HepG2 (cell line): ENCODE measurements around the gene ZNF714. TPM values are rescaled to one million over a fixed set of nuclear protein-coding genes. Genes with fewer than 3 reads are reported as not detected.

Experiments
- ATAC-seq: fragments of 200-7000 bp; cut with Tn5 transposase; 3 replicates; pipeline ENCODE4 v1.9.1; 2020; ENCODE audit warnings: mild to moderate bottlenecking, moderate library complexity
- BruUV-seq: library from RNA; stranded (reverse); fragments of 400-500 nt; replicated peaks from 2 replicates; lab custom pipeline; 2021; lab: Mats Ljungman, UMichigan
- CTCF ChIA-PET: fragments of 300-600 bp; formaldehyde crosslinking; extraction: SDS; loops from one replicate; lab custom pipeline; 2021; ENCODE audit warnings: low total read pairs, inconsistent platforms, low intra/inter-chr PET ratio; lab: Yijun Ruan, JAX
- POLR2A ChIA-PET: fragments of 350-600 bp; sonication (Branson Sonifier 250); formaldehyde crosslinking; loops from one replicate; lab custom pipeline; 2020; ENCODE audit warnings: antibody characterized with exemption, inconsistent platforms; lab: Yijun Ruan, JAX
- DNase-seq: peaks from one replicate; pipeline ENCODE4 v3.0.0-alpha.2; 2015; ENCODE audit warnings: low spot score
- FAIRE-seq: peaks from 3 replicates; lab custom pipeline; 2011; peaks lifted over from hg19 to GRCh38; lab: Jason Lieb, UNC
- H2AFZ ChIP-seq: one replicate; pipeline ENCODE4 v1.6.1; 2011; ENCODE audit warnings: low read length, inconsistent platforms
- H3K27ac ChIP-seq: fragments of 300-600 bp; 3 replicates; pipeline ENCODE4 v1.8.0; 2011; ENCODE audit warnings: mixed run types, mild to moderate bottlenecking, mixed read lengths, low read length, inconsistent platforms; ENCODE audit not compliant: insufficient read depth; ENCODE audit errors: extremely low read length
- H3K27me3 ChIP-seq, 2 experiments: fragments of 200-600 bp in 1 of 2; 2 replicates in 1 of 2; 3 replicates in 1 of 2; pipeline versions ENCODE4 v1.6.0 to v1.8.0; 2011; ENCODE audit warnings: low read length in 2 of 2, mild to moderate bottlenecking in 2 of 2, moderate library complexity in 2 of 2, inconsistent platforms in 1 of 2; ENCODE audit not compliant: insufficient read depth in 2 of 2, control insufficient read depth in 1 of 2
- H3K36me3 ChIP-seq, 2 experiments: fragments of 200-600 bp in 1 of 2; replicated peaks in 1 of 2; 2 replicates in 1 of 2; 3 replicates in 1 of 2; pipeline versions ENCODE4 v1.5.1 to v1.8.0; 2011; ENCODE audit warnings: low read length in 2 of 2, inconsistent platforms in 1 of 2; ENCODE audit not compliant: insufficient read depth in 2 of 2, control insufficient read depth in 1 of 2
- H3K4me1 ChIP-seq: 2 replicates; pipeline ENCODE4 v1.5.1; 2012; ENCODE audit warnings: low read length, inconsistent platforms; ENCODE audit not compliant: insufficient read depth
- H3K4me2 ChIP-seq: 2 replicates; pipeline ENCODE4 v1.6.0; 2011; ENCODE audit warnings: low read depth, low read length, inconsistent platforms
- H3K4me3 ChIP-seq, 3 experiments: fragments of 200-600 bp in 1 of 3; sonication (generic), shearing (Covaris generic) in 1 of 3; replicated peaks in 1 of 3; 2 replicates each; pipeline ENCODE4 v1.5.1; 2011 to 2016; ENCODE audit warnings: low read length in 3 of 3, inconsistent platforms in 2 of 3, low read depth in 2 of 3, mild to moderate bottlenecking in 2 of 3, control low read depth in 1 of 3, mixed read lengths in 1 of 3; ENCODE audit not compliant: insufficient read depth in 1 of 3
- H3K79me2 ChIP-seq: one replicate; pipeline ENCODE4 v1.6.1; 2011; ENCODE audit warnings: low read length, inconsistent platforms; ENCODE audit not compliant: insufficient read depth
- H3K9ac ChIP-seq: 2 replicates; pipeline ENCODE4 v1.6.0; 2011; ENCODE audit warnings: mild to moderate bottlenecking, low read depth, low read length, inconsistent platforms; ENCODE audit not compliant: insufficient read depth
- H3K9me3 ChIP-seq: 2 replicates; pipeline ENCODE4 v1.5.1; 2012; ENCODE audit warnings: mild to moderate bottlenecking, low read length
- H4K20me1 ChIP-seq: 2 replicates; pipeline ENCODE4 v1.6.0; 2011; ENCODE audit warnings: inconsistent platforms, mild to moderate bottlenecking, low read length, moderate library complexity; ENCODE audit not compliant: insufficient read depth
- FOXM1 ChIP-seq: sonication (generic); formaldehyde crosslinking; IDR thresholded peaks from 2 replicates; pipeline ENCODE4 v1.5.0; 2020; ENCODE audit warnings: missing genetic modification reagents
- FOXO1 ChIP-seq: sonication (generic); formaldehyde crosslinking; IDR thresholded peaks from 2 replicates; pipeline ENCODE4 v1.4.0; 2020; ENCODE audit warnings: missing genetic modification reagents
- HOXA7 ChIP-seq: sonication (generic); formaldehyde crosslinking; IDR thresholded peaks from 2 replicates; pipeline ENCODE4 v1.8.1; 2022; ENCODE audit warnings: mild to moderate bottlenecking, missing genetic modification reagents, moderate library complexity
- JUND ChIP-seq: sonication (generic); formaldehyde crosslinking; IDR thresholded peaks from 2 replicates; pipeline ENCODE4 v1.8.0; 2022; ENCODE audit warnings: mild to moderate bottlenecking, missing genetic modification reagents
- SOX13 ChIP-seq, 3 experiments: fragments of 450-650 bp in 1 of 3; sonication (generic) in 1 of 3; formaldehyde crosslinking in 1 of 3; IDR thresholded peaks in 2 of 3; conservative IDR thresholded peaks in 1 of 3; 2 replicates each; pipeline versions ENCODE4 v1.5.0 to v1.6.1; 2016 to 2020; ENCODE audit warnings: antibody characterized with exemption in 1 of 3, mild to moderate bottlenecking in 1 of 3, missing compliant biosample characterization in 1 of 3, missing genetic modification reagents in 1 of 3, moderate library complexity in 1 of 3
- SPEN ChIP-seq: sonication (generic); formaldehyde crosslinking; IDR thresholded peaks from 2 replicates; pipeline ENCODE4 v1.5.1; 2020; ENCODE audit warnings: low read depth, mild to moderate bottlenecking, missing genetic modification reagents
- ZBTB10 ChIP-seq: sonication (generic); formaldehyde crosslinking; IDR thresholded peaks from 2 replicates; pipeline ENCODE4 v1.4.0; 2020; ENCODE audit warnings: missing genetic modification reagents, borderline replicate concordance
- ZNF3 ChIP-seq: IDR thresholded peaks from 2 replicates; pipeline ENCODE4 v1.7.0; 2017; ENCODE audit warnings: inconsistent platforms
- ZNF451 ChIP-seq: sonication (generic); formaldehyde crosslinking; IDR thresholded peaks from 2 replicates; pipeline ENCODE4 v1.5.0; 2020; ENCODE audit warnings: mild to moderate bottlenecking, missing genetic modification reagents
- ZNF543 ChIP-seq: sonication (generic); formaldehyde crosslinking; IDR thresholded peaks from 2 replicates; pipeline ENCODE4 v1.4.0; 2020; ENCODE audit warnings: mild to moderate bottlenecking, missing genetic modification reagents
- ZNF558 ChIP-seq: sonication (generic); formaldehyde crosslinking; IDR thresholded peaks from 2 replicates; pipeline ENCODE4 v1.9.0; 2022; ENCODE audit warnings: mild to moderate bottlenecking, missing genetic modification reagents, borderline replicate concordance
- ZNF850 ChIP-seq: sonication (generic); formaldehyde crosslinking; conservative IDR thresholded peaks from 2 replicates; pipeline ENCODE4 v1.9.0; 2021; ENCODE audit warnings: mild to moderate bottlenecking, missing genetic modification reagents
- in situ Hi-C: cut with HindIII; loops from 2 replicates; pipeline ENCODE4 v1.10.0; 2017; ENCODE audit warnings: low pct_unique_long_range_greater_than_20kb; ENCODE audit not compliant: extremely low pct_ligation_motif_present
- intact Hi-C: fragments of 100-400 bp; cut with micrococcal nuclease; formaldehyde crosslinking; loops from one replicate; pipeline ENCODE4 v1.10.0; 2022; ENCODE audit not compliant: unreplicated experiment
- polyA plus RNA-seq, 8 experiments: library from polyadenylated mRNA; depleted of rRNA in 3 of 8; stranded (reverse) in 7 of 8; unstranded in 1 of 8; fragments of >200 nt; fragmentation: Illumina TruSeq in 4 of 8; extraction: Trizol in 4 of 8; gene quantifications; 2 replicates each; pipeline versions ENCODE4 v1.2.1 to v1.2.3, GENCODE V29; 2011 to 2016; ENCODE audit warnings: low read depth in 4 of 8, missing spikeins in 1 of 8, mixed read lengths in 1 of 8; ENCODE audit not compliant: insufficient read depth in 1 of 8
- total RNA-seq, 5 experiments: library from RNA; depleted of rRNA; stranded (reverse); fragments of >200 nt; fragmentation: Illumina TruSeq; extraction: Trizol; gene quantifications; 2 replicates each; pipeline ENCODE4 v1.2.3, GENCODE V29; 2016; ENCODE audit warnings: low read depth in 1 of 5

ZNF714 gene
- total and polyA plus RNA-seq, 2 of the 13 experiments (the other 11 are each of a cell fraction or from before 2014, with no cell fraction given): 6.7 to 27.8 TPM

- TF ChIP-seq ZBTB10 (CRISPR knock-in tag) (no peak), ZNF451 (no peak)
These were observed 19.7 kb downstream of the ZNF714 start (continued) for GRCh38 chr19:21101521-21102242.

GRCh38 chr19:21109116-21109515, 27.1 kb downstream of the ZNF714 start:
- H3K27me3 ChIP-seq: no peaks in the 10 kb centered on the region; a peak in 1 of 5 replicates
- peaks cover 0 to under 1% of the 10 kb centered on the region in 2 experiments; a peak in 3 of 5 replicates for H3K36me3 ChIP-seq
- ChIA-PET POLR2A (no interaction called here), CTCF (no interaction called here)
- no peaks in the 10 kb centered on the region for H4K20me1 ChIP-seq
- H3K4me2 ChIP-seq: no peak overlapping the region
- no peak for DNase-seq
- no peaks in the 10 kb centered on the region for H3K9me3 ChIP-seq
- no peaks in the 10 kb centered on the region for H3K79me2 ChIP-seq
- no peak overlapping the region for H3K4me3 ChIP-seq
- H3K27ac ChIP-seq: no peak overlapping the region
- no peaks in the 10 kb centered on the region for H3K4me1 ChIP-seq
- ATAC-seq: no peak
- no peak for TF ChIP-seq ZNF3
- no peak for TF ChIP-seq FOXO1 (CRISPR knock-in tag)
- TF ChIP-seq ZNF850 (CRISPR knock-in tag): no peak
- TF ChIP-seq SOX13 (IDR thresholded peaks at IDR 0.05): no peak
- no peak for TF ChIP-seq SOX13 (CRISPR knock-in tag; conservative IDR thresholded peaks at IDR 0.05 in 1 of 2, IDR thresholded peaks at IDR 0.05 in 1 of 2)
- no peak for TF ChIP-seq JUND (CRISPR knock-in tag)
- TF ChIP-seq SPEN: no peak
- TF ChIP-seq FOXM1: no peak
- TF ChIP-seq ZNF543 (CRISPR knock-in tag): no peak
- TF ChIP-seq HOXA7 (CRISPR knock-in tag): no peak
- TF ChIP-seq ZNF558 (CRISPR knock-in tag): no peak
- no TSS peak for BruUV-seq
- no peak overlapping the region for H2AFZ ChIP-seq
- FAIRE-seq: no peak
- no peak overlapping the region for H3K9ac ChIP-seq
- in situ Hi-C loops: no loop called here
- intact Hi-C loops: no loop called here
